C4-2B (cell line): ENCODE measurements around the gene LRP1B.

Experiments
- H3K27ac ChIP-seq: fragments of 450-650 bp; 2 replicates; pipeline ENCODE4 v1.5.1; 2017
- CTCF ChIP-seq: fragments of 450-650 bp; conservative IDR thresholded peaks from 2 replicates; pipeline ENCODE4 v1.5.1; 2017; ENCODE audit warnings: mild to moderate bottlenecking
- ZFX ChIP-seq: fragments of 450-650 bp; IDR thresholded peaks from 2 replicates; pipeline ENCODE4 v1.6.1; 2017

The LRP1B gene

GRCh38 chr2:142131010-142131669 lies at the start of gene LRP1B:
Gene LRP1B (minus strand): TSS chr2:142131016. CDS start chr2:142130729, 287 bp downstream.
- no peak within 1 kb of the TSS for H3K27ac ChIP-seq
- TF ChIP-seq ZFX (no peak), CTCF (no peak)

GRCh38 chr2:142179686-142180085 lies 48.9 kb upstream of the LRP1B start:
- no peak for TF ChIP-seq ZFX
- TF ChIP-seq CTCF: no peak
- H3K27ac ChIP-seq: no peak overlapping the region

- TF ChIP-seq ZFX (no peak), CTCF (no peak)
- no peak overlapping the region for H3K27ac ChIP-seq
These were observed 47.8 kb upstream of the LRP1B start for GRCh38 chr2:142178604-142179003.

- H3K27ac ChIP-seq: no peak overlapping the region
- TF ChIP-seq ZFX (no peak), CTCF (no peak)
These were observed 46.1 kb upstream of the LRP1B start for GRCh38 chr2:142176941-142177340.

- H3K27ac ChIP-seq: no peak overlapping the region
- TF ChIP-seq ZFX (no peak), CTCF (no peak)
These were observed 45.1 kb upstream of the LRP1B start for GRCh38 chr2:142175813-142176338.

- no peak overlapping the region for H3K27ac ChIP-seq
- no peak for TF ChIP-seq ZFX
- TF ChIP-seq CTCF: no peak
These were observed 43.4 kb upstream of the LRP1B start for GRCh38 chr2:142174176-142174575.

GRCh38 chr2:142170847-142171246 lies 40.0 kb upstream of the LRP1B start:
- TF ChIP-seq ZFX (no peak), CTCF (no peak)
- H3K27ac ChIP-seq: no peak overlapping the region
